OCI-LY1 (cell line): ENCODE data around the gene ALDH3A2.

Source experiments
- H2AFZ ChIP-seq: fragments of 200-600 bp; sonication (generic), shearing (Covaris generic); 2 replicates; pipeline ENCODE4 v1.6.0; 2014; ENCODE audit warnings: antibody characterized with exemption, mild to moderate bottlenecking, low read length
- H3F3A ChIP-seq: fragments of 200-600 bp; sonication (generic), shearing (Covaris generic); 2 replicates; pipeline ENCODE4 v1.6.0; 2014; ENCODE audit warnings: mild to moderate bottlenecking, antibody characterized with exemption, low read length, moderate library complexity; ENCODE audit not compliant: insufficient read depth
- H3K27ac ChIP-seq: fragments of 200-600 bp; sonication (generic); 2 replicates; pipeline ENCODE4 v1.5.1; 2014; ENCODE audit warnings: low read length, mixed run types, mild to moderate bottlenecking, low read depth; ENCODE audit not compliant: poor library complexity, severe bottlenecking
- H3K27me3 ChIP-seq: fragments of 200-600 bp; sonication (generic); 2 replicates; pipeline ENCODE4 v1.6.0; 2014; ENCODE audit warnings: antibody characterized with exemption, mild to moderate bottlenecking, low read length, moderate library complexity; ENCODE audit not compliant: insufficient read depth
- H3K36me3 ChIP-seq: fragments of 200-600 bp; sonication (generic); 2 replicates; pipeline ENCODE4 v1.6.1; 2014; ENCODE audit warnings: mild to moderate bottlenecking, antibody characterized with exemption, low read length, moderate library complexity, mixed read lengths; ENCODE audit not compliant: insufficient read depth
- H3K4me1 ChIP-seq: fragments of 200-600 bp; sonication (generic); 2 replicates; pipeline ENCODE4 v1.5.1; 2014; ENCODE audit warnings: mild to moderate bottlenecking, low read length, moderate library complexity; ENCODE audit not compliant: insufficient read depth, severe bottlenecking
- H3K4me2 ChIP-seq: fragments of 200-600 bp; sonication (generic), shearing (Covaris generic); 2 replicates; pipeline ENCODE4 v1.6.1; 2014; ENCODE audit warnings: low read length
- H3K4me3 ChIP-seq: fragments of 200-600 bp; sonication (generic); 2 replicates; pipeline ENCODE4 v1.5.1; 2014; ENCODE audit warnings: low read length, low read depth, mild to moderate bottlenecking, mixed read lengths; ENCODE audit not compliant: poor library complexity, severe bottlenecking
- H3K79me2 ChIP-seq: fragments of 200-600 bp; shearing (Covaris generic); 2 replicates; pipeline ENCODE4 v1.6.1; 2016; ENCODE audit warnings: mixed run types, low read length, mixed read lengths; ENCODE audit not compliant: insufficient read depth
- H3K9ac ChIP-seq: fragments of 200-600 bp; sonication (generic), shearing (Covaris generic); 2 replicates; pipeline ENCODE4 v1.6.1; 2014; ENCODE audit warnings: mild to moderate bottlenecking, low read length, mixed read lengths
- H3K9me2 ChIP-seq: fragments of 200-600 bp; sonication (generic), shearing (Covaris generic); 2 replicates; pipeline ENCODE4 v1.6.1; 2014; ENCODE audit warnings: low read depth, mild to moderate bottlenecking, low read length, mixed read lengths
- H3K9me3 ChIP-seq: fragments of 200-600 bp; shearing (Covaris generic); 2 replicates; pipeline ENCODE4 v1.6.1; 2014; ENCODE audit warnings: low read length, mixed read lengths
- H4K20me1 ChIP-seq: fragments of 200-600 bp; sonication (generic), shearing (Covaris generic); 2 replicates; pipeline ENCODE4 v1.6.0; 2016; ENCODE audit warnings: mild to moderate bottlenecking, low read length; ENCODE audit not compliant: insufficient read depth
- CTCF ChIP-seq: fragments of 200-600 bp; sonication (generic), shearing (Covaris generic); IDR thresholded peaks from 2 replicates; pipeline ENCODE4 v1.5.1; 2017; ENCODE audit warnings: mild to moderate bottlenecking, antibody characterized with exemption, low read length, moderate library complexity, mixed read lengths
- EZH2 ChIP-seq: fragments of 200-600 bp; sonication (generic), shearing (Covaris generic); IDR thresholded peaks from 2 replicates; pipeline ENCODE4 v1.8.0; 2017; ENCODE audit warnings: borderline replicate concordance, mixed run types, mild to moderate bottlenecking, antibody characterized with exemption, low read length, moderate library complexity, mixed read lengths

Gene ALDH3A2

GRCh38 chr17:19718041-19718612, 69.6 kb downstream of the ALDH3A2 start:
- Histone ChIP-seq H4K20me1 (no peaks in the 10 kb centered on the region), H3K36me3 (no peaks in the 10 kb centered on the region), H3K27ac (no peak overlapping the region), H3F3A (no peaks in the 10 kb centered on the region), H3K9ac (no peak overlapping the region), H3K9me2 (no peaks in the 10 kb centered on the region), H3K9me3 (no peaks in the 10 kb centered on the region), H3K79me2 (no peaks in the 10 kb centered on the region), H2AFZ (no peak overlapping the region), H3K4me2 (no peak overlapping the region), H3K4me3 (no peak overlapping the region), H3K4me1 (peaks cover 8% of the 10 kb centered on the region), H3K27me3 (no peaks in the 10 kb centered on the region; the same call in 1 of the 2 replicates)
- no peak for TF ChIP-seq EZH2
- TF ChIP-seq CTCF = no peak

GRCh38 chr17:19718613-19719354, 70.2 kb downstream of the ALDH3A2 start:
- no peak overlapping the region for H3K9ac ChIP-seq
- no peaks in the 10 kb centered on the region; the same call in 1 of the 2 replicates for H3K27me3 ChIP-seq
- H3K4me1 ChIP-seq = peaks cover 8% of the 10 kb centered on the region
- no peaks in the 10 kb centered on the region for H4K20me1 ChIP-seq
- H2AFZ ChIP-seq = no peak overlapping the region
- no peaks in the 10 kb centered on the region for H3F3A ChIP-seq
- no peaks in the 10 kb centered on the region for H3K9me3 ChIP-seq
- no peaks in the 10 kb centered on the region for H3K79me2 ChIP-seq
- H3K9me2 ChIP-seq = no peaks in the 10 kb centered on the region
- TF ChIP-seq CTCF = peak; percentile 63
- TF ChIP-seq EZH2 = no peak
- H3K36me3 ChIP-seq = no peaks in the 10 kb centered on the region
- no peak overlapping the region for H3K27ac ChIP-seq
- no peak overlapping the region for H3K4me2 ChIP-seq
- no peak overlapping the region for H3K4me3 ChIP-seq

- no peaks in the 10 kb centered on the region for H3K36me3 ChIP-seq
- H3K79me2 ChIP-seq = no peaks in the 10 kb centered on the region
- H3K9me2 ChIP-seq = no peaks in the 10 kb centered on the region
- H3K27ac ChIP-seq = no peak overlapping the region
- H2AFZ ChIP-seq = no peak overlapping the region
- no peaks in the 10 kb centered on the region; the same call in 1 of the 2 replicates for H3K27me3 ChIP-seq
- no peaks in the 10 kb centered on the region for H3F3A ChIP-seq
- no peak overlapping the region for H3K4me3 ChIP-seq
- H3K9ac ChIP-seq = no peak overlapping the region
- no peaks in the 10 kb centered on the region for H4K20me1 ChIP-seq
- no peaks in the 10 kb centered on the region for H3K9me3 ChIP-seq
- H3K4me1 ChIP-seq = peaks cover 13% of the 10 kb centered on the region
- no peak for TF ChIP-seq EZH2
- no peak for TF ChIP-seq CTCF
- H3K4me2 ChIP-seq = no peak overlapping the region
Measured at GRCh38 chr17:19719355-19720209, 71.0 kb downstream of the ALDH3A2 start.
